Measurements from ENCODE around the gene METRNL.
A peak's percentile ranks its signal among the peaks of the same experiment; 100 is the strongest.

The METRNL gene

GRCh38 chr17:83089328-83090132, 10.1 kb downstream of the METRNL start:
- DNase-seq (ENCODE audit: low spot score) (no peak), ATAC-seq (ENCODE audit: low read depth) (peak; percentile 19; the same call in 2 of the 3 replicates)
- Histone ChIP-seq H3K27ac (ENCODE audit: poor library complexity, severe bottlenecking) (no peak overlapping the region), H3K27me3 (ENCODE audit: insufficient read depth, poor library complexity, severe bottlenecking) (no peaks in the 10 kb centered on the region), H3K9me3 (ENCODE audit: severe bottlenecking) (no peaks in the 10 kb centered on the region), H3K4me1 (ENCODE audit: insufficient read depth, poor library complexity, severe bottlenecking) (peaks cover 21% of the 10 kb centered on the region), H3K4me3 (ENCODE audit: severe bottlenecking) (no peak overlapping the region), H3K36me3 (ENCODE audit: low read depth) (no peaks in the 10 kb centered on the region)
- no peak for TF ChIP-seq CTCF (IDR thresholded peaks at IDR 0.05; ENCODE audit: poor library complexity, severe bottlenecking)

- no peak overlapping the region for H3K27ac ChIP-seq (ENCODE audit: poor library complexity, severe bottlenecking)
- H3K27me3 ChIP-seq (ENCODE audit: insufficient read depth, poor library complexity, severe bottlenecking): no peaks in the 10 kb centered on the region
- no peak for TF ChIP-seq CTCF (IDR thresholded peaks at IDR 0.05; ENCODE audit: poor library complexity, severe bottlenecking)
- ATAC-seq (ENCODE audit: low read depth) (no peak; the same call in 2 of the 3 replicates), DNase-seq (ENCODE audit: low spot score) (no peak)
- H3K4me1 ChIP-seq (ENCODE audit: insufficient read depth, poor library complexity, severe bottlenecking): peaks cover 21% of the 10 kb centered on the region
- peaks cover 5% of the 10 kb centered on the region; the same call in 1 of the 2 replicates for H3K36me3 ChIP-seq (ENCODE audit: low read depth)
- no peaks in the 10 kb centered on the region for H3K9me3 ChIP-seq (ENCODE audit: severe bottlenecking)
- H3K4me3 ChIP-seq (ENCODE audit: severe bottlenecking): no peak overlapping the region
These were observed 11.2 kb downstream of the METRNL start for GRCh38 chr17:83090444-83091256.

- no peaks in the 10 kb centered on the region for H3K9me3 ChIP-seq (ENCODE audit: severe bottlenecking)
- H3K4me1 ChIP-seq (ENCODE audit: insufficient read depth, poor library complexity, severe bottlenecking): peaks cover 21% of the 10 kb centered on the region
- TF ChIP-seq CTCF (IDR thresholded peaks at IDR 0.05; ENCODE audit: poor library complexity, severe bottlenecking): no peak
- peaks cover 5% of the 10 kb centered on the region; the same call in 1 of the 2 replicates for H3K36me3 ChIP-seq (ENCODE audit: low read depth)
- H3K27ac ChIP-seq (ENCODE audit: poor library complexity, severe bottlenecking): peak overlapping the region; percentile 1
- no peaks in the 10 kb centered on the region for H3K27me3 ChIP-seq (ENCODE audit: insufficient read depth, poor library complexity, severe bottlenecking)
- ATAC-seq (ENCODE audit: low read depth) (peak; percentile 32; the same call in 2 of the 3 replicates), DNase-seq (ENCODE audit: low spot score) (no peak)
- H3K4me3 ChIP-seq (ENCODE audit: severe bottlenecking): no peak overlapping the region
These were observed 12.1 kb downstream of the METRNL start for GRCh38 chr17:83091257-83092141.

GRCh38 chr17:83092186-83092585, 12.8 kb downstream of the METRNL start:
- DNase-seq (ENCODE audit: low spot score) (no peak), ATAC-seq (ENCODE audit: low read depth) (no peak)
- no peak for TF ChIP-seq CTCF (IDR thresholded peaks at IDR 0.05; ENCODE audit: poor library complexity, severe bottlenecking)
- Histone ChIP-seq H3K27ac (ENCODE audit: poor library complexity, severe bottlenecking) (peak overlapping the region; percentile 1), H3K4me1 (ENCODE audit: insufficient read depth, poor library complexity, severe bottlenecking) (peaks cover 21% of the 10 kb centered on the region), H3K9me3 (ENCODE audit: severe bottlenecking) (no peaks in the 10 kb centered on the region), H3K4me3 (ENCODE audit: severe bottlenecking) (no peak overlapping the region), H3K36me3 (ENCODE audit: low read depth) (peaks cover 5% of the 10 kb centered on the region; the same call in 1 of the 2 replicates), H3K27me3 (ENCODE audit: insufficient read depth, poor library complexity, severe bottlenecking) (no peaks in the 10 kb centered on the region)

All from RWPE2 (cell line).